ENCODE results near the gene GPX4. TPM values are rescaled to one million over a fixed set of nuclear protein-coding genes. Genes with fewer than 3 reads are reported as not detected.

The GPX4 gene
- polyA plus RNA-seq, 1 of the 3 experiments (the other 2 are of a cell fraction): 925 TPM

- TF ChIP-seq RAD21 (IDR thresholded peaks at IDR 0.05; ENCODE audit: low read length) (no peak), RFX5 (IDR thresholded peaks at IDR 0.05; ENCODE audit: low read length) (no peak), TEAD4 (IDR thresholded peaks at IDR 0.05; ENCODE audit: borderline replicate concordance, insufficient read depth) (no peak)
Observed at GRCh38 chr19:1117654-1118053, 13.9 kb downstream of the GPX4 start (continued).

DNA sequence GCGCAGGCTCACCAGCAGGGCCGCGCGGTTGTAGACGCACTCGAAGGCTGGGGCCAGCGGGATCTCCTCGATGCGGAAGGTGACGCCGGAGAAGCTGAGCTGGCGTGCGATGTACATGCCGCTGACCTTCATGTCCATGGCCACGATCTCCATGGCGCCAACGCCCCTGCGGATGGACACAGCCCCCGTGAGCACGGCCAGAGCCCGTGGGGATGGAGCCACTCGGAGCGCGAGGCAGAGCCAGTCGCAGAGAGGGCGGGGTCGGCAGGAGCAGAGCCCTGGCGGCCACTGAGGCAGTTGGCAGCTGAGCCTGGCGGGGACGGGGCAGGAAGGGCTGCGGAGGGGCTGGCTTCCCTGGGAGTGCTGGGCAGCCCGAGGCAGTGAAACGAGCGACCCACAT lies 15.2 kb downstream of the GPX4 start:
- no peak overlapping the region for H3K27ac ChIP-seq (ENCODE audit: low read depth in 2 of 2, low read length in 1 of 2)
- no peak overlapping the region for H3K4me2 ChIP-seq
- H2AFZ ChIP-seq (ENCODE audit: low read depth): no peak overlapping the region
- peaks cover 0 to 42% of the 10 kb centered on the region in 2 experiments for H3K36me3 ChIP-seq (replicated peaks in 1 of 2; ENCODE audit: control insufficient read depth in 1 of 2, insufficient read depth in 2 of 2, low read length in 1 of 2)
- ChIA-PET CTCF (no interaction called here), POLR2A (no interaction called here)
- H3K9me2 ChIP-seq: no peaks in the 10 kb centered on the region
- H3F3A ChIP-seq (replicated peaks; ENCODE audit: insufficient read depth): peaks cover 9% of the 10 kb centered on the region
- H3K9ac ChIP-seq: no peak overlapping the region
- no peak for DNase-seq
- WGBS (ENCODE audit: low lambda C conversion rate): 94% methylated on average over 34 of the region's 34 CpGs
- no peak overlapping the region for H3K4me3 ChIP-seq (ENCODE audit: low read depth in 2 of 2, low read length in 1 of 2)
- H3K79me2 ChIP-seq (ENCODE audit: insufficient read depth): no peaks in the 10 kb centered on the region
- no peaks in the 10 kb centered on the region for H4K20me1 ChIP-seq (ENCODE audit: insufficient read depth)
- no peaks in the 10 kb centered on the region for H3K27me3 ChIP-seq (ENCODE audit: insufficient read depth)
- no peak for TF ChIP-seq FOXJ3 (CRISPR knock-in tag; IDR thresholded peaks at IDR 0.05)
- TF ChIP-seq RCOR1 (IDR thresholded peaks at IDR 0.05; ENCODE audit: low read length): no peak
- TF ChIP-seq, protein P1, sequence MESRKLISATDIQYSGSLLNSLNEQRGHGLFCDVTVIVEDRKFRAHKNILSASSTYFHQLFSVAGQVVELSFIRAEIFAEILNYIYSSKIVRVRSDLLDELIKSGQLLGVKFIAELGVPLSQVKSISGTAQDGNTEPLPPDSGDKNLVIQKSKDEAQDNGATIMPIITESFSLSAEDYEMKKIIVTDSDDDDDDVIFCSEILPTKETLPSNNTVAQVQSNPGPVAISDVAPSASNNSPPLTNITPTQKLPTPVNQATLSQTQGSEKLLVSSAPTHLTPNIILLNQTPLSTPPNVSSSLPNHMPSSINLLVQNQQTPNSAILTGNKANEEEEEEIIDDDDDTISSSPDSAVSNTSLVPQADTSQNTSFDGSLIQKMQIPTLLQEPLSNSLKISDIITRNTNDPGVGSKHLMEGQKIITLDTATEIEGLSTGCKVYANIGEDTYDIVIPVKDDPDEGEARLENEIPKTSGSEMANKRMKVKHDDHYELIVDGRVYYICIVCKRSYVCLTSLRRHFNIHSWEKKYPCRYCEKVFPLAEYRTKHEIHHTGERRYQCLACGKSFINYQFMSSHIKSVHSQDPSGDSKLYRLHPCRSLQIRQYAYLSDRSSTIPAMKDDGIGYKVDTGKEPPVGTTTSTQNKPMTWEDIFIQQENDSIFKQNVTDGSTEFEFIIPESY (IDR thresholded peaks at IDR 0.05; ENCODE audit: borderline replicate concordance, low read depth): no peak
- TF ChIP-seq, protein P2, sequence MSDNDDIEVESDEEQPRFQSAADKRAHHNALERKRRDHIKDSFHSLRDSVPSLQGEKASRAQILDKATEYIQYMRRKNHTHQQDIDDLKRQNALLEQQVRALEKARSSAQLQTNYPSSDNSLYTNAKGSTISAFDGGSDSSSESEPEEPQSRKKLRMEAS (IDR thresholded peaks at IDR 0.05; ENCODE audit: low read depth): no peak
- no peak for TF ChIP-seq YY1 (IDR thresholded peaks at IDR 0.05; ENCODE audit: low read depth)
- TF ChIP-seq RFX5 (IDR thresholded peaks at IDR 0.05; ENCODE audit: low read length): no peak
- no peak for TF ChIP-seq FOXM1 (IDR thresholded peaks at IDR 0.05; ENCODE audit: low read depth)
- no peak for TF ChIP-seq EZH2phosphoT487 (IDR thresholded peaks at IDR 0.05; ENCODE audit: borderline replicate concordance, low read depth)
- H3K4me1 ChIP-seq (ENCODE audit: control insufficient read depth in 1 of 2, insufficient read depth in 2 of 2, low read depth in 1 of 2, low read length in 1 of 2): peaks cover 0 to 1% of the 10 kb centered on the region in 2 experiments; a peak in 1 of 4 replicates
- H3K9me3 ChIP-seq: no peaks in the 10 kb centered on the region

DNA sequence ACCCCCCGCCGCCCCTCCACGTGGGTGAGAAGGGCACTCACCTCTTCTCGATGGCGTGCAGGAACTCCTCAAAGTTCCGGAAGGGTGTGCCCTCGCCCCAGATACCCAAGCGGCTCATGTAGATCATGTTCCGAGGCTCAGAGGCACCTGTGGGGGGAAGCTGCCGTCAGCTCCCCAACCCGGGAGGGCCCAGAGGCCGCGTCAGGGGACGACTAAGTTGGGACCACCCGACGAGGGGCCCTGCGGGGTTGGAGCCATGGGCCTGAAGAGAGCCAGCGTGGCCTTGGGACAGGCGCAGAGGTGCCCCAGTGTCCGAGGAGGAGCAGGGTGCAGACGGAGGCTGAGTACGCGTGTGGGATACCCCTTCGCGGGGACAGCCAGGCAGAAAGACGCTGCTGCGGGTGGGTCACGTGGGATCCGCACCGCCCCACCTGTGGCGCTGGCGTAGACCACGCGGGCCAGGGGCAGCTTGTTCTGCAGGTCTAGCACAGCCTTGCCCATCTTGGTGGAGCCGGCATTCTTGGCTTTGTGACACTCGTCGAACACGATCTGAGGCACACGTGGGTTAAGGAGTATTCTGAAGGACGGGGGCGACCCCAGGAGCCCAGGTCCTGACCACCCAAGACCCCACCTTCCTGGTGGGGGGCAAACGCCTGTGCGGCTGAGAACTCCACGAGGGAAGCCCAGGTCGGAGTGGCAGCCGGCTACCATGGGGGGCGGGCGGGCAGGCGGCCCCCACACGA lies 15.9 kb downstream of the GPX4 start:
- TF ChIP-seq, protein P3, sequence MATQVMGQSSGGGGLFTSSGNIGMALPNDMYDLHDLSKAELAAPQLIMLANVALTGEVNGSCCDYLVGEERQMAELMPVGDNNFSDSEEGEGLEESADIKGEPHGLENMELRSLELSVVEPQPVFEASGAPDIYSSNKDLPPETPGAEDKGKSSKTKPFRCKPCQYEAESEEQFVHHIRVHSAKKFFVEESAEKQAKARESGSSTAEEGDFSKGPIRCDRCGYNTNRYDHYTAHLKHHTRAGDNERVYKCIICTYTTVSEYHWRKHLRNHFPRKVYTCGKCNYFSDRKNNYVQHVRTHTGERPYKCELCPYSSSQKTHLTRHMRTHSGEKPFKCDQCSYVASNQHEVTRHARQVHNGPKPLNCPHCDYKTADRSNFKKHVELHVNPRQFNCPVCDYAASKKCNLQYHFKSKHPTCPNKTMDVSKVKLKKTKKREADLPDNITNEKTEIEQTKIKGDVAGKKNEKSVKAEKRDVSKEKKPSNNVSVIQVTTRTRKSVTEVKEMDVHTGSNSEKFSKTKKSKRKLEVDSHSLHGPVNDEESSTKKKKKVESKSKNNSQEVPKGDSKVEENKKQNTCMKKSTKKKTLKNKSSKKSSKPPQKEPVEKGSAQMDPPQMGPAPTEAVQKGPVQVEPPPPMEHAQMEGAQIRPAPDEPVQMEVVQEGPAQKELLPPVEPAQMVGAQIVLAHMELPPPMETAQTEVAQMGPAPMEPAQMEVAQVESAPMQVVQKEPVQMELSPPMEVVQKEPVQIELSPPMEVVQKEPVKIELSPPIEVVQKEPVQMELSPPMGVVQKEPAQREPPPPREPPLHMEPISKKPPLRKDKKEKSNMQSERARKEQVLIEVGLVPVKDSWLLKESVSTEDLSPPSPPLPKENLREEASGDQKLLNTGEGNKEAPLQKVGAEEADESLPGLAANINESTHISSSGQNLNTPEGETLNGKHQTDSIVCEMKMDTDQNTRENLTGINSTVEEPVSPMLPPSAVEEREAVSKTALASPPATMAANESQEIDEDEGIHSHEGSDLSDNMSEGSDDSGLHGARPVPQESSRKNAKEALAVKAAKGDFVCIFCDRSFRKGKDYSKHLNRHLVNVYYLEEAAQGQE (IDR thresholded peaks at IDR 0.05; ENCODE audit: low read depth, low read length): no peak
- TF ChIP-seq FOXM1 (IDR thresholded peaks at IDR 0.05; ENCODE audit: low read depth) (no peak), EP300 (IDR thresholded peaks at IDR 0.05; ENCODE audit: borderline replicate concordance in 1 of 2, low read depth in 1 of 2, low read length in 1 of 2) (no peak), USF1 (IDR thresholded peaks at IDR 0.05; ENCODE audit: borderline replicate concordance, low read depth) (no peak), RCOR1 (IDR thresholded peaks at IDR 0.05; ENCODE audit: low read length) (no peak), POLR2AphosphoS5 (IDR thresholded peaks at IDR 0.05; ENCODE audit: low read depth, low read length) (no peak)
- Histone ChIP-seq H3K9me3 (no peaks in the 10 kb centered on the region), H3K9ac (no peak overlapping the region), H3K4me1 (ENCODE audit: control insufficient read depth in 1 of 2, insufficient read depth in 2 of 2, low read depth in 1 of 2, low read length in 1 of 2) (no peaks in the 10 kb centered on the region), H3K4me3 (ENCODE audit: low read depth in 2 of 2, low read length in 1 of 2) (no peak overlapping the region), H3K9me2 (no peaks in the 10 kb centered on the region), H3F3A (replicated peaks; ENCODE audit: insufficient read depth) (peaks cover 8% of the 10 kb centered on the region), H2AFZ (ENCODE audit: low read depth) (no peak overlapping the region), H3K27me3 (ENCODE audit: insufficient read depth) (no peaks in the 10 kb centered on the region), H3K27ac (ENCODE audit: low read depth in 2 of 2, low read length in 1 of 2) (no peak overlapping the region), H3K79me2 (ENCODE audit: insufficient read depth) (no peaks in the 10 kb centered on the region), H3K36me3 (replicated peaks in 1 of 2; ENCODE audit: control insufficient read depth in 1 of 2, insufficient read depth in 2 of 2, low read length in 1 of 2) (peaks cover 0 to 39% of the 10 kb centered on the region in 2 experiments), H4K20me1 (ENCODE audit: insufficient read depth) (no peaks in the 10 kb centered on the region), H3K4me2 (no peak overlapping the region)
- POLR2A ChIA-PET: no interaction called here
- CTCF ChIA-PET: no interaction called here
- WGBS (ENCODE audit: low lambda C conversion rate): 97% methylated on average over 31 of the region's 50 CpGs
- DNase-seq: no peak
